GM12875 (cell line): Measurements from ENCODE around the gene RELN.

Source experiments
- H3K4me3 ChIP-seq: one replicate; pipeline ENCODE4 v1.5.1; 2011; ENCODE audit warnings: low read depth, low read length, control low read depth
- TF ChIP-seq, protein P1 (sequence below): IDR thresholded peaks from 2 replicates; pipeline ENCODE4 v1.5.1; 2011; ENCODE audit warnings: low read depth, mild to moderate bottlenecking, control low read depth, inconsistent platforms, low read length, moderate library complexity, borderline replicate concordance; ENCODE audit not compliant: insufficient read depth

The RELN gene

DNA sequence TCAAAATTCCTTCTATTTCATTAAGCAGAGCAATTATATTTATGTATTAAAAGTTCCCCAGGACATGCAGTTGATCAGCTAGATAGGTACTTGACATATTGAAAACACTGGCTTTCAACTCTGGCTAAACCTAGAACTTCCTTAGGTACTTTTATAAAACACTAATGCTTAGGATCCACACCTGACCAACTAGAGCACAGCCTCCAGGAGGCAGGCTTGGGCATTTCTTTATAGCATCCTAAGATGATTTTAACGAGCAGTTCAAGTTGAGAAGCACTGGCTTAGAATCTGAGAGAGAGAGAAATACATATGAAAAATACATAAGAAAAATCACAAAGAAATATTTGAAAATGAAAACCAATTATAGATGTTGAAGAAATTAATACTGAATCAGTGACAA is 564.3 kb downstream of the RELN start:
- TF ChIP-seq, protein P1, sequence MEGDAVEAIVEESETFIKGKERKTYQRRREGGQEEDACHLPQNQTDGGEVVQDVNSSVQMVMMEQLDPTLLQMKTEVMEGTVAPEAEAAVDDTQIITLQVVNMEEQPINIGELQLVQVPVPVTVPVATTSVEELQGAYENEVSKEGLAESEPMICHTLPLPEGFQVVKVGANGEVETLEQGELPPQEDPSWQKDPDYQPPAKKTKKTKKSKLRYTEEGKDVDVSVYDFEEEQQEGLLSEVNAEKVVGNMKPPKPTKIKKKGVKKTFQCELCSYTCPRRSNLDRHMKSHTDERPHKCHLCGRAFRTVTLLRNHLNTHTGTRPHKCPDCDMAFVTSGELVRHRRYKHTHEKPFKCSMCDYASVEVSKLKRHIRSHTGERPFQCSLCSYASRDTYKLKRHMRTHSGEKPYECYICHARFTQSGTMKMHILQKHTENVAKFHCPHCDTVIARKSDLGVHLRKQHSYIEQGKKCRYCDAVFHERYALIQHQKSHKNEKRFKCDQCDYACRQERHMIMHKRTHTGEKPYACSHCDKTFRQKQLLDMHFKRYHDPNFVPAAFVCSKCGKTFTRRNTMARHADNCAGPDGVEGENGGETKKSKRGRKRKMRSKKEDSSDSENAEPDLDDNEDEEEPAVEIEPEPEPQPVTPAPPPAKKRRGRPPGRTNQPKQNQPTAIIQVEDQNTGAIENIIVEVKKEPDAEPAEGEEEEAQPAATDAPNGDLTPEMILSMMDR = no peak
- no peak overlapping the region for H3K4me3 ChIP-seq

DNA sequence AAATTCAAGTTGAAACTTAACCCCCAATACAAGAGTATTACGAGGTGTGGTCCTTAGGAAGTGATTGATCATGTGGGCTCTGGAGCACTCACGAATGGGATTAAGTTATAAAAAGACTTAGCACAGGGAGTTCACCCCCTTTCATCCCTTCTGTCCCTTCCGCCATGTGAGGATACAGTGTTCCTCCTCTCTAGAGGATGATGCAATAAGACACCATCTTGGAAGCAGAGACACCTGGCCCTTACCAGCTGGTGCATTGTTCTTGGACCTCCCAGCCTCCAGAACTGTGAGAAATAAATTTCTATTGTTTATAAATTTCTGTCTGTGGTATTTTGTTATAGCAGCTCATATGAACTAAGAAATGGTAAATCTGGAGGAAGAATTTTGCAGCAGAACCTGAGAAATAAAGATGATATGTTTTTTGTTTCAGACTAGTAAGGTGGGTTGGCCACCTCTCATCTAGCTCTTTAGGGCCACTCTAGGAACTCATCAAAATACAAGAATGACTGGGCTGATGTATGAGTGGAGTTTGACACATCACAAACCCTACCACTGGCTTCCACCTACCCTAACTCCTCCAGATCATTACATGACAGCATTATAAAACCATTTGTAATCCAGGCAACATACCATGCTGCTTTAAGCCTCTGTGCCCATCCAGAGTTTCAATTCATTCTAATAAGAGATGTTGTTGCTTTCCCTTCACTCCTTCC is 565.8 kb downstream of the RELN start:
- TF ChIP-seq, protein P1 = no peak
- no peak overlapping the region for H3K4me3 ChIP-seq
